ENCODE results near the gene STIMATE. TPM values are rescaled to one million over a fixed set of nuclear protein-coding genes. Genes with fewer than 3 reads are reported as not detected.

STIMATE gene
- total and polyA plus RNA-seq, 2 of the 4 experiments (the other 2 are of a cell fraction), result 10.6 to 17.8 TPM

DNA sequence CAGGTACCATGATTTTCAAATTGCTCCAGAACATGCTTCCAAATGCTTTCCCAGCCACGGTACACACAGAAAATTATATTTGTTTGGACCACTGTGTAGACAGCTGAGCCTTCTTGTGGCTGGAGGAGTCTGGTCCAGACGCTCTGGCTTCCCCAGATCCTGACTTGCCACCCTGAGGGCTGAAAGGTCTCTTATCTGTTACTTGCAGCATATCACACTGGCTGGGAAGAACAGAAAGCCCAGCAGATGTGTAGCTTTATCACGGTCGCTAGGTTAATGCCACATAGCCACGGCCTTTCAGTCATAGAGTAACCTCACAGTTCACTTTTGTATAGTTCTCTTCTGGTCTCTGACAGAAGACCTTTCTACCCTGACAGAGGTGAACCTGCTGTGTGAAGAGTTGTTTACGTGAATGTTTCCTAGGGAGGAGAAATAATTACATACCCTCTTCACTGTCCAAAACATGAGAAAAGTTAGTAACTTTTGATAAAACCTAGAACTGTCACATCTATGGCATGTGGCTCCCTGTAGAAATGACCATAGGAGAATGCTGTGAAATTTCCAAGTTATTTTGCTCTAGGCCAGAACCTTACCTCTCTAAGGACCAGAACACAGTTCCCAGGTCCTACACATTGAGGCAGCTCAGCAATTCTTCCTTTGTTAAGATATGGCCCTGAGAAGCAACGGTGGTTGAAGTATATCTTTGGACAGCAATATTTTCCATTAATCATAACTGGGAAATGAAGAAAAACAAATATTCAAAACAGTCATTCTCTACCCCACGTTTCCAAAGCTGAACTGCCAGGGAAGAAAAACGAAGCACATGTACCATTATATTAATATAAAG lies 15.8 kb upstream of the STIMATE start (continued):
- no peak for TF ChIP-seq NFE2L2 (IDR thresholded peaks at IDR 0.05; ENCODE audit: low read depth, low read length)

DNA sequence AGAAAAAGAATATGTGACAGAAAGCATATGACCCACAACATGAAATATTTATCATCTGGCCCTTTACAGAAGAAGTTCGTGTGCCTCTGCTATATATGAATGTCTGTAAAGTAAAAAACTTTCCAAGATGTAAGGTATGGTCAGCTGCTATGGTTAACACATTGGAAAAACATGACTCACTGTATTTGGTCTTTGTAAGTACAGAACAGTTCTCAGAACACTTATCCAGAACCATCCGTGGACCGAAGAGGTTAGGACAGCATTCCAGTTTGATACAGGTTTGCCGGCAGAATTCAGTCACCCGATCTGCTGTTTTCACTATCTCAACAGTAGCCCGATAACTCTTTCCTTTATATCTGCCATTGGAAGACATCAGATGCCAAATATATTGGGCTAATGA lies 13.5 kb upstream of the STIMATE start:
- ChIA-PET POLR2A (ENCODE audit: unreplicated experiment) (no interaction called here), CTCF (no interaction called here)
- H2AK5ac ChIP-seq (ENCODE audit: low read depth, low read length), result no peak overlapping the region
- H2BK5ac ChIP-seq (ENCODE audit: low read depth, low read length, poor library complexity, severe bottlenecking), result no peak overlapping the region
- dilution Hi-C loops (cut with HindIII; ENCODE audit: low sequenced_read_pairs, unreplicated experiment), result no loop called here
- DNase-seq (no peak), ATAC-seq (ENCODE audit: low read depth) (no peak)
- no peak overlapping the region for H2BK15ac ChIP-seq (ENCODE audit: low read depth, low read length)
- H4K20me1 ChIP-seq (ENCODE audit: insufficient read depth, low read length), result no peaks in the 10 kb centered on the region
- H3K18ac ChIP-seq (ENCODE audit: low read depth, low read length), result no peak overlapping the region
- intact Hi-C loops (cut with micrococcal nuclease), result no loop called here
- H3K79me1 ChIP-seq (ENCODE audit: low read depth in 1 of 2, low read length in 2 of 2), result no peaks in the 10 kb centered on the region
- H2BK20ac ChIP-seq (ENCODE audit: low read depth, low read length), result no peak overlapping the region
- H2AK9ac ChIP-seq (replicated peaks; ENCODE audit: low read depth, low read length, poor library complexity), result no peak overlapping the region
- TF ChIP-seq, protein P1, sequence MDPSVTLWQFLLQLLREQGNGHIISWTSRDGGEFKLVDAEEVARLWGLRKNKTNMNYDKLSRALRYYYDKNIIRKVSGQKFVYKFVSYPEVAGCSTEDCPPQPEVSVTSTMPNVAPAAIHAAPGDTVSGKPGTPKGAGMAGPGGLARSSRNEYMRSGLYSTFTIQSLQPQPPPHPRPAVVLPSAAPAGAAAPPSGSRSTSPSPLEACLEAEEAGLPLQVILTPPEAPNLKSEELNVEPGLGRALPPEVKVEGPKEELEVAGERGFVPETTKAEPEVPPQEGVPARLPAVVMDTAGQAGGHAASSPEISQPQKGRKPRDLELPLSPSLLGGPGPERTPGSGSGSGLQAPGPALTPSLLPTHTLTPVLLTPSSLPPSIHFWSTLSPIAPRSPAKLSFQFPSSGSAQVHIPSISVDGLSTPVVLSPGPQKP (IDR thresholded peaks at IDR 0.05; ENCODE audit: borderline replicate concordance, low read depth, low read length), result no peak
- no peak for TF ChIP-seq MAZ (IDR thresholded peaks at IDR 0.05; ENCODE audit: borderline replicate concordance, low read depth, low read length)
- no peak overlapping the region for H3K9ac ChIP-seq (ENCODE audit: low read depth, low read length)
- H3K27ac ChIP-seq (ENCODE audit: insufficient read depth, low read length), result no peak overlapping the region
- no peak overlapping the region for H3K4me3 ChIP-seq (ENCODE audit: insufficient read depth, low read depth, low read length)
- no peak overlapping the region for H4K5ac ChIP-seq (ENCODE audit: low read depth, low read length)
- no peak overlapping the region for H3K4me2 ChIP-seq (ENCODE audit: low read depth, low read length)
- H3K9me1 ChIP-seq (ENCODE audit: insufficient read depth, low read length), result no peaks in the 10 kb centered on the region
- WGBS, 2 experiments (ENCODE audit: extremely low coverage in 2 of 2, insufficient read length in 1 of 2), result no CpG with 5 or more reads among the region's 6 CpGs
- no peak overlapping the region for H3K14ac ChIP-seq (replicated peaks; ENCODE audit: low read depth, low read length)
- no peak overlapping the region for H3K4ac ChIP-seq (ENCODE audit: low read depth, low read length)
- H3K9me3 ChIP-seq (ENCODE audit: control insufficient read depth, insufficient read depth, low read length), result no peaks in the 10 kb centered on the region
- H3K36me3 ChIP-seq (ENCODE audit: control insufficient read depth, insufficient read depth, low read length), result no peaks in the 10 kb centered on the region
- no peak overlapping the region for H4K8ac ChIP-seq (ENCODE audit: low read depth in 2 of 2, low read length in 2 of 2)
- no TSS peak for BruUV-seq (replicated peaks)
- H3K27me3 ChIP-seq (ENCODE audit: control insufficient read depth, insufficient read depth, low read length), result no peaks in the 10 kb centered on the region
- no peak overlapping the region for H2AFZ ChIP-seq (replicated peaks; ENCODE audit: low read length, poor library complexity)
- no peak overlapping the region for H3K56ac ChIP-seq (ENCODE audit: extremely low read depth, insufficient read depth, low read length)
- in situ Hi-C loops (cut with MboI; ENCODE audit: low sequenced_read_pairs), result no loop called here
- no peak overlapping the region for H2BK120ac ChIP-seq (ENCODE audit: low read depth, low read length)
- no peak overlapping the region for H3K23ac ChIP-seq (ENCODE audit: low read depth, low read length)
- no peak overlapping the region for H4K91ac ChIP-seq (ENCODE audit: insufficient read depth, low read depth, low read length)
- H3K4me1 ChIP-seq (ENCODE audit: control insufficient read depth, insufficient read depth, low read length), result no peaks in the 10 kb centered on the region

Data from IMR-90 (cell line).